Neural progenitor cell (in vitro differentiated cells): ENCODE data around the gene STRADB. TPM values are rescaled to one million over a fixed set of nuclear protein-coding genes. Genes with fewer than 3 reads are reported as not detected.

ENCODE experiments used
- DNase-seq: peaks from one replicate; pipeline ENCODE4 v3.0.0-alpha.2; 2016; ENCODE audit warnings: low spot score
- H2AFZ ChIP-seq: fragments of 200-600 bp; sonication (generic); replicated peaks from 2 replicates; pipeline ENCODE4 v1.6.1; 2016; ENCODE audit warnings: antibody characterized with exemption
- H3F3A ChIP-seq: fragments of 200-600 bp; sonication (generic); 2 replicates; pipeline ENCODE4 v1.6.1; 2016; ENCODE audit warnings: antibody characterized with exemption, low read depth
- H3K27ac ChIP-seq: fragments of 200-600 bp; sonication (generic); 2 replicates; pipeline ENCODE4 v1.5.1; 2016; ENCODE audit warnings: mild to moderate bottlenecking
- H3K27me3 ChIP-seq: fragments of 200-600 bp; sonication (generic); 2 replicates; pipeline ENCODE4 v1.6.1; 2016; ENCODE audit warnings: mild to moderate bottlenecking, moderate library complexity
- H3K36me3 ChIP-seq: fragments of 200-600 bp; sonication (generic); 2 replicates; pipeline ENCODE4 v1.5.1; 2016
- H3K4me1 ChIP-seq: fragments of 200-600 bp; sonication (generic); 2 replicates; pipeline ENCODE4 v1.6.1; 2016; ENCODE audit warnings: mixed run types
- H3K4me2 ChIP-seq: fragments of 200-600 bp; sonication (generic); 2 replicates; pipeline ENCODE4 v1.6.1; 2016
- H3K4me3 ChIP-seq: fragments of 200-600 bp; sonication (generic); 2 replicates; pipeline ENCODE4 v1.5.1; 2016
- H3K79me2 ChIP-seq: fragments of 200-600 bp; sonication (generic); 2 replicates; pipeline ENCODE4 v1.6.1; 2016; ENCODE audit warnings: low read depth
- H3K9ac ChIP-seq: fragments of 200-600 bp; sonication (generic); 2 replicates; pipeline ENCODE4 v1.6.1; 2016
- H3K9me3 ChIP-seq: fragments of 200-600 bp; sonication (generic); 2 replicates; pipeline ENCODE4 v1.5.1; 2016; ENCODE audit warnings: low read depth
- H4K20me1 ChIP-seq: fragments of 200-600 bp; sonication (generic); 2 replicates; pipeline ENCODE4 v1.6.1; 2016; ENCODE audit warnings: low read depth
- H3K27ac Mint-ChIP-seq: 3 replicates; pipeline ENCODE4 v1.8.0; 2021; ENCODE audit warnings: mixed read lengths
- H3K27me3 Mint-ChIP-seq: 2 replicates; pipeline ENCODE4 v1.8.0; 2022; ENCODE audit warnings: low read depth, mild to moderate bottlenecking, inconsistent platforms, moderate library complexity, mixed read lengths; ENCODE audit not compliant: insufficient read depth
- H3K36me3 Mint-ChIP-seq: 3 replicates; pipeline ENCODE4 v1.8.0; 2021; ENCODE audit warnings: mixed read lengths
- H3K4me1 Mint-ChIP-seq: 3 replicates; pipeline ENCODE4 v1.8.0; 2021; ENCODE audit warnings: mixed read lengths
- H3K4me3 Mint-ChIP-seq: 3 replicates; pipeline ENCODE4 v1.8.0; 2021; ENCODE audit warnings: mild to moderate bottlenecking, moderate library complexity, mixed read lengths
- H3K9me3 Mint-ChIP-seq: 3 replicates; pipeline ENCODE4 v1.8.0; 2020; ENCODE audit warnings: mixed read lengths
- CTCF ChIP-seq: fragments of 200-600 bp; sonication (generic); IDR thresholded peaks from 2 replicates; pipeline ENCODE4 v1.5.1; 2017; ENCODE audit warnings: antibody characterized with exemption, mild to moderate bottlenecking
- EZH2 ChIP-seq: fragments of 200-600 bp; sonication (generic); IDR thresholded peaks from 2 replicates; pipeline ENCODE4 v1.6.1; 2017; ENCODE audit warnings: antibody characterized with exemption, mild to moderate bottlenecking, moderate library complexity
- EZH2phosphoT487 ChIP-seq: fragments of 200-600 bp; sonication (generic); IDR thresholded peaks from 2 replicates; pipeline ENCODE4 v1.6.1; 2017; ENCODE audit warnings: antibody characterized with exemption
- total RNA-seq: library from RNA; depleted of rRNA; stranded (reverse); fragments of >200 nt; gene quantifications from 2 replicates; pipeline ENCODE4 v1.2.3, GENCODE V29; 2015; ENCODE audit warnings: low replicate concordance

STRADB gene
- total RNA-seq, 1 donor from 2014 or later, result 79.4 TPM

GRCh38 chr2:201496785-201497184 lies 45.2 kb downstream of the STRADB start:
- Histone ChIP-seq H3K4me3 (no peak overlapping the region), H3K27ac (no peak overlapping the region), H2AFZ (no peak overlapping the region), H3K9ac (no peak overlapping the region), H3K9me3 (no peaks in the 10 kb centered on the region), H3K4me2 (no peak overlapping the region), H3K4me1 (no peaks in the 10 kb centered on the region), H4K20me1 (no peaks in the 10 kb centered on the region), H3F3A (no peaks in the 10 kb centered on the region), H3K36me3 (no peaks in the 10 kb centered on the region), H3K27me3 (no peaks in the 10 kb centered on the region), H3K79me2 (no peaks in the 10 kb centered on the region)
- TF ChIP-seq EZH2phosphoT487, result no peak
- no peak for TF ChIP-seq EZH2
- TF ChIP-seq CTCF, result no peak
- Mint-ChIP-seq H3K4me3 (no peak overlapping the region), H3K4me1 (no peaks in the 10 kb centered on the region), H3K27me3 (no peaks in the 10 kb centered on the region), H3K27ac (no peak overlapping the region), H3K9me3 (peaks cover 7% of the 10 kb centered on the region), H3K36me3 (peaks cover 4% of the 10 kb centered on the region)
- DNase-seq, result no peak

- no peaks in the 10 kb centered on the region for H3K27me3 Mint-ChIP-seq
- no peaks in the 10 kb centered on the region for H3K4me1 Mint-ChIP-seq
- no peaks in the 10 kb centered on the region for H3K79me2 ChIP-seq
- no peak for TF ChIP-seq CTCF
- no peak for TF ChIP-seq EZH2phosphoT487
- TF ChIP-seq EZH2, result no peak
- H3K4me3 Mint-ChIP-seq, result no peak overlapping the region
- H4K20me1 ChIP-seq, result no peaks in the 10 kb centered on the region
- H2AFZ ChIP-seq, result no peak overlapping the region
- H3F3A ChIP-seq, result no peaks in the 10 kb centered on the region
- DNase-seq, result no peak
- no peaks in the 10 kb centered on the region for H3K27me3 ChIP-seq
- H3K4me3 ChIP-seq, result no peak overlapping the region
- no peaks in the 10 kb centered on the region for H3K36me3 ChIP-seq
- H3K9me3 Mint-ChIP-seq, result peaks cover 26% of the 10 kb centered on the region
- peaks cover 5% of the 10 kb centered on the region for H3K36me3 Mint-ChIP-seq
- H3K4me2 ChIP-seq, result no peak overlapping the region
- peaks cover 7% of the 10 kb centered on the region for H3K9me3 ChIP-seq
- H3K27ac Mint-ChIP-seq, result no peak overlapping the region
- H3K27ac ChIP-seq, result no peak overlapping the region
- H3K9ac ChIP-seq, result no peak overlapping the region
- H3K4me1 ChIP-seq, result no peaks in the 10 kb centered on the region
Measured at GRCh38 chr2:201500534-201500933, 49.0 kb downstream of the STRADB start.

GRCh38 chr2:201502713-201503112 lies 51.2 kb downstream of the STRADB start:
- Mint-ChIP-seq H3K27me3 (no peaks in the 10 kb centered on the region), H3K27ac (no peak overlapping the region), H3K9me3 (peaks cover 26% of the 10 kb centered on the region), H3K36me3 (peaks cover 5% of the 10 kb centered on the region), H3K4me3 (no peak overlapping the region), H3K4me1 (no peaks in the 10 kb centered on the region)
- Histone ChIP-seq H3K9ac (no peak overlapping the region), H3F3A (no peaks in the 10 kb centered on the region), H4K20me1 (no peaks in the 10 kb centered on the region), H3K79me2 (no peaks in the 10 kb centered on the region), H3K36me3 (no peaks in the 10 kb centered on the region), H2AFZ (no peak overlapping the region), H3K27me3 (no peaks in the 10 kb centered on the region), H3K27ac (no peak overlapping the region), H3K4me2 (no peak overlapping the region), H3K4me1 (no peaks in the 10 kb centered on the region), H3K9me3 (peaks cover 7% of the 10 kb centered on the region), H3K4me3 (no peak overlapping the region)
- no peak for DNase-seq
- no peak for TF ChIP-seq CTCF
- no peak for TF ChIP-seq EZH2phosphoT487
- no peak for TF ChIP-seq EZH2

GRCh38 chr2:201507725-201508124 lies 56.2 kb downstream of the STRADB start:
- H3K79me2 ChIP-seq, result no peaks in the 10 kb centered on the region
- no peaks in the 10 kb centered on the region for H4K20me1 ChIP-seq
- no peak overlapping the region for H3K4me3 Mint-ChIP-seq
- H3K9ac ChIP-seq, result no peak overlapping the region
- H3K27me3 Mint-ChIP-seq, result no peaks in the 10 kb centered on the region
- no peak overlapping the region for H3K4me2 ChIP-seq
- H2AFZ ChIP-seq, result no peak overlapping the region
- peaks cover 2% of the 10 kb centered on the region for H3K9me3 ChIP-seq
- no peak for DNase-seq
- TF ChIP-seq EZH2phosphoT487, result no peak
- no peak for TF ChIP-seq CTCF
- TF ChIP-seq EZH2, result no peak
- H3F3A ChIP-seq, result no peaks in the 10 kb centered on the region
- no peaks in the 10 kb centered on the region for H3K4me1 ChIP-seq
- H3K27ac ChIP-seq, result no peak overlapping the region
- no peak overlapping the region for H3K4me3 ChIP-seq
- H3K27ac Mint-ChIP-seq, result no peak overlapping the region
- H3K36me3 ChIP-seq, result no peaks in the 10 kb centered on the region
- peaks cover 15% of the 10 kb centered on the region for H3K9me3 Mint-ChIP-seq
- no peaks in the 10 kb centered on the region for H3K36me3 Mint-ChIP-seq
- H3K4me1 Mint-ChIP-seq, result no peaks in the 10 kb centered on the region
- H3K27me3 ChIP-seq, result no peaks in the 10 kb centered on the region
